Panc1 (cell line): ENCODE measurements around the gene LYSET. TPM values are rescaled to one million over a fixed set of nuclear protein-coding genes. Genes with fewer than 3 reads are reported as not detected.

ENCODE experiments used
- ATAC-seq: fragments of 200-7000 bp; cut with Tn5 transposase; 2 replicates; pipeline ENCODE4 v1.9.1; 2020; ENCODE audit warnings: mild to moderate bottlenecking, moderate library complexity
- BruUV-seq: library from RNA; stranded (reverse); fragments of 400-500 nt; replicated peaks from 2 replicates; lab custom pipeline; 2021; lab: Mats Ljungman, UMichigan
- CTCF ChIA-PET: fragments of 300-600 bp; sonication (Branson Sonifier 250); formaldehyde crosslinking; loops from one replicate; lab custom pipeline; 2022; ENCODE audit warnings: antibody characterized with exemption; lab: Charles Lee
- POLR2A ChIA-PET: fragments of 300-600 bp; sonication (Branson Sonifier 250); formaldehyde crosslinking; loops from one replicate; lab custom pipeline; 2022; ENCODE audit warnings: antibody characterized with exemption; lab: Charles Lee
- DNase-seq: peaks from one replicate; pipeline ENCODE4 v3.0.0-alpha.2; 2010; ENCODE audit warnings: low read depth, low spot score
- H3K27ac ChIP-seq: 2 replicates; pipeline ENCODE4 v1.5.1; 2011; ENCODE audit warnings: mild to moderate bottlenecking, low read length, inconsistent platforms
- H3K27me3 ChIP-seq: fragments of 200-500 bp; sonication (Bioruptor generic); 2 replicates; pipeline ENCODE4 v1.6.0; 2014; ENCODE audit warnings: low read length, inconsistent platforms; ENCODE audit not compliant: control insufficient read depth, insufficient read depth
- H3K36me3 ChIP-seq: fragments of 200-500 bp; sonication (Bioruptor generic); 2 replicates; pipeline ENCODE4 v1.5.1; 2014; ENCODE audit warnings: inconsistent platforms, mild to moderate bottlenecking, low read length, moderate library complexity; ENCODE audit not compliant: control insufficient read depth, insufficient read depth
- H3K4me1 ChIP-seq: 2 replicates; pipeline ENCODE4 v1.5.1; 2011; ENCODE audit warnings: inconsistent platforms, mild to moderate bottlenecking, low read length, moderate library complexity; ENCODE audit not compliant: control insufficient read depth, insufficient read depth
- H3K4me3 ChIP-seq, 2 experiments: 2 replicates each; pipeline ENCODE4 v1.5.1; 2011 to 2012; ENCODE audit warnings: low read depth in 2 of 2, low read length in 2 of 2, mild to moderate bottlenecking in 2 of 2, inconsistent platforms in 1 of 2, moderate library complexity in 1 of 2
- H3K9me3 ChIP-seq: fragments of 200-500 bp; sonication (Bioruptor generic); 2 replicates; pipeline ENCODE4 v1.5.1; 2014; ENCODE audit warnings: low read depth, mild to moderate bottlenecking, inconsistent platforms, low read length, moderate library complexity; ENCODE audit not compliant: control insufficient read depth, insufficient read depth
- POLR2AphosphoS5 ChIP-seq: IDR thresholded peaks from 2 replicates; pipeline ENCODE4 v1.6.1; 2012; ENCODE audit warnings: mild to moderate bottlenecking, low read depth, low read length, moderate library complexity
- REST ChIP-seq, 2 experiments: IDR thresholded peaks; 2 replicates each; pipeline ENCODE4 v1.6.1; 2011 to 2012; ENCODE audit warnings: low read depth in 2 of 2, control low read depth in 1 of 2, low read length in 1 of 2, mild to moderate bottlenecking in 1 of 2, moderate library complexity in 1 of 2; ENCODE audit not compliant: insufficient read depth in 1 of 2
- SIN3A ChIP-seq: IDR thresholded peaks from 2 replicates; pipeline ENCODE4 v1.6.1; 2012; ENCODE audit warnings: low read depth, mild to moderate bottlenecking, low read length, moderate library complexity, borderline replicate concordance; ENCODE audit not compliant: insufficient read depth
- TCF7L2 ChIP-seq: IDR thresholded peaks from 2 replicates; pipeline ENCODE4 v1.6.1; 2011; ENCODE audit warnings: mild to moderate bottlenecking, low read depth, low read length, inconsistent platforms
- in situ Hi-C: cut with HindIII; loops from 2 replicates; pipeline ENCODE4 v1.10.0; 2016; ENCODE audit warnings: low sequenced_read_pairs, low pct_unique_long_range_greater_than_20kb
- intact Hi-C: fragments of 100-400 bp; cut with micrococcal nuclease; formaldehyde crosslinking; loops from one replicate; pipeline ENCODE4 v1.10.0; 2022; ENCODE audit not compliant: unreplicated experiment
- total RNA-seq: library from RNA; stranded (reverse); gene quantifications from one replicate; pipeline ENCODE4 v1.2.1, GENCODE V29; 2021; ENCODE audit not compliant: unreplicated experiment
- TF ChIP-seq, protein P1 (sequence below): fragments of 450-650 bp; IDR thresholded peaks from 2 replicates; pipeline ENCODE4 v1.5.1; 2017; ENCODE audit warnings: mild to moderate bottlenecking

Gene LYSET
- total RNA-seq, 1 experiment from 2014 or later = 20.9 TPM

- no peaks in the 10 kb centered on the region for H3K9me3 ChIP-seq
- intact Hi-C loops (no loop called here), in situ Hi-C loops (no loop called here)
- no peaks in the 10 kb centered on the region for H3K27me3 ChIP-seq
- ChIA-PET CTCF (no interaction called here), POLR2A (no interaction called here)
- no peak overlapping the region for H3K4me3 ChIP-seq
- DNase-seq = no peak
- TF ChIP-seq TCF7L2 (no peak), REST (IDR thresholded peaks at IDR 0.05; ENCODE audit: insufficient read depth in 1 of 2, low read depth in 2 of 2, low read length in 1 of 2) (no peak), SIN3A (no peak), POLR2AphosphoS5 (no peak)
- TF ChIP-seq, protein P1, sequence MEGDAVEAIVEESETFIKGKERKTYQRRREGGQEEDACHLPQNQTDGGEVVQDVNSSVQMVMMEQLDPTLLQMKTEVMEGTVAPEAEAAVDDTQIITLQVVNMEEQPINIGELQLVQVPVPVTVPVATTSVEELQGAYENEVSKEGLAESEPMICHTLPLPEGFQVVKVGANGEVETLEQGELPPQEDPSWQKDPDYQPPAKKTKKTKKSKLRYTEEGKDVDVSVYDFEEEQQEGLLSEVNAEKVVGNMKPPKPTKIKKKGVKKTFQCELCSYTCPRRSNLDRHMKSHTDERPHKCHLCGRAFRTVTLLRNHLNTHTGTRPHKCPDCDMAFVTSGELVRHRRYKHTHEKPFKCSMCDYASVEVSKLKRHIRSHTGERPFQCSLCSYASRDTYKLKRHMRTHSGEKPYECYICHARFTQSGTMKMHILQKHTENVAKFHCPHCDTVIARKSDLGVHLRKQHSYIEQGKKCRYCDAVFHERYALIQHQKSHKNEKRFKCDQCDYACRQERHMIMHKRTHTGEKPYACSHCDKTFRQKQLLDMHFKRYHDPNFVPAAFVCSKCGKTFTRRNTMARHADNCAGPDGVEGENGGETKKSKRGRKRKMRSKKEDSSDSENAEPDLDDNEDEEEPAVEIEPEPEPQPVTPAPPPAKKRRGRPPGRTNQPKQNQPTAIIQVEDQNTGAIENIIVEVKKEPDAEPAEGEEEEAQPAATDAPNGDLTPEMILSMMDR = no peak
- H3K4me1 ChIP-seq = no peaks in the 10 kb centered on the region
- no peak for ATAC-seq
- peaks cover 3% of the 10 kb centered on the region; the same call in 1 of the 2 replicates for H3K36me3 ChIP-seq
- BruUV-seq = no TSS peak
- H3K27ac ChIP-seq = no peak overlapping the region
These were observed 13.9 kb downstream of the LYSET start for GRCh38 chr14:93199031-93199430.

DNA sequence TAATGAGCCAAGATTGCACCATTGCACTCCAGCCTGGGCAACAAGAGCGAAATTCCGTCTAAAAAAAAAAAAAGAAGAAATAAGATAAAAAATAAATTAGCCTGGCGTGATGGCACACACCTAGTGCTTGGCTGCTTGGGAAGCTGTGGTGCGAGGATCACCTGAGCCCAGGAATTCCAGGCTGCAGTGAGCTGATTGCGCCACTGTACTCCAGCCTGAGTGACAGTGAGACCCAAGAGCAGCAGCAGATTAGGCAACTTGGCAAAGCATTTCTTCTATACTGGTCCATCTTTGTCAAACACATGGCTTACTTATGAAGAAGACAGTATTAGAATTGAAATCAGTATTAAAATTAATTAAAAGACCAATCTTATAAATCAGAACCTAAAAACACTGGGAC is 15.4 kb downstream of the LYSET start:
- no peak for TF ChIP-seq TCF7L2
- TF ChIP-seq POLR2AphosphoS5 = no peak
- TF ChIP-seq, protein P1 = no peak
- no peak for TF ChIP-seq SIN3A
- TF ChIP-seq REST (IDR thresholded peaks at IDR 0.05; ENCODE audit: insufficient read depth in 1 of 2, low read depth in 2 of 2, low read length in 1 of 2) = no peak
- Histone ChIP-seq H3K27ac (no peak overlapping the region), H3K9me3 (no peaks in the 10 kb centered on the region), H3K4me3 (no peak overlapping the region), H3K4me1 (no peaks in the 10 kb centered on the region), H3K27me3 (no peaks in the 10 kb centered on the region), H3K36me3 (peaks cover 3% of the 10 kb centered on the region; the same call in 1 of the 2 replicates)
- BruUV-seq = no TSS peak
- in situ Hi-C loops = no loop called here
- no peak for DNase-seq
- ChIA-PET CTCF (no interaction called here), POLR2A (no interaction called here)
- no peak for ATAC-seq
- intact Hi-C loops = no loop called here
